Left renal pelvis (tissue), 4 donors: ENCODE results near the gene RUNX1. TPM values are rescaled to one million over a fixed set of nuclear protein-coding genes. Genes with fewer than 3 reads are reported as not detected.
"Not testable (repeated sequence)": the region's sequence is repeated elsewhere in the genome, so short reads cannot be mapped to it uniquely, and the experiment has no call there.

ENCODE experiments used
- DNase-seq, 4 donors: peaks; one replicate each; pipeline ENCODE4 v3.0.0-alpha.2; 2013; ENCODE audit warnings: low read depth in 4 of 4, low spot score in 3 of 4
- polyA plus RNA-seq, 4 donors: library from polyadenylated mRNA; unstranded; fragments of 120-200 nt; gene quantifications; one replicate each; pipeline ENCODE4 v1.2.1, GENCODE V29; 2013; ENCODE audit not compliant: insufficient read length in 4 of 4

Gene RUNX1
- polyA plus RNA-seq, 4 donors, result 2.4 to 3.4 (median 3.1) TPM

DNA sequence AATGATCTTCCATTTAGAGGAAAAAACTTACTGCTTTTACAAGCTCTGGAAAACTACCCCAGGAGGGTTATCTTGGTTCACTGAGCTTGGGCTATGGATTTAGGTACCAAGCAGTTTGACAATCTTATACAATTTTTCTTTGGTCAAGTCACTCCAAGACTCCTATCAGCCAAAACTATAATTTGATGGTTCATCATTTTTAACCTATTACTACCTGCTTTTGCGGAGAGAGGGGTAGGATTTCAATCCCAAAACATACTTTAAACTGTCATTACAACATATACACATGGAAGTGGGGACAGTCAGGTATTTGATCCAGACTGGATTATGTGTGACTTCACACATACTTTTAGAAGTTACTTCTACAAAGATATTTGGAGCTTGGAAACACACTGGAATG is 71.8 kb downstream of the RUNX1 start:
- DNase-seq, result no peak

DNA sequence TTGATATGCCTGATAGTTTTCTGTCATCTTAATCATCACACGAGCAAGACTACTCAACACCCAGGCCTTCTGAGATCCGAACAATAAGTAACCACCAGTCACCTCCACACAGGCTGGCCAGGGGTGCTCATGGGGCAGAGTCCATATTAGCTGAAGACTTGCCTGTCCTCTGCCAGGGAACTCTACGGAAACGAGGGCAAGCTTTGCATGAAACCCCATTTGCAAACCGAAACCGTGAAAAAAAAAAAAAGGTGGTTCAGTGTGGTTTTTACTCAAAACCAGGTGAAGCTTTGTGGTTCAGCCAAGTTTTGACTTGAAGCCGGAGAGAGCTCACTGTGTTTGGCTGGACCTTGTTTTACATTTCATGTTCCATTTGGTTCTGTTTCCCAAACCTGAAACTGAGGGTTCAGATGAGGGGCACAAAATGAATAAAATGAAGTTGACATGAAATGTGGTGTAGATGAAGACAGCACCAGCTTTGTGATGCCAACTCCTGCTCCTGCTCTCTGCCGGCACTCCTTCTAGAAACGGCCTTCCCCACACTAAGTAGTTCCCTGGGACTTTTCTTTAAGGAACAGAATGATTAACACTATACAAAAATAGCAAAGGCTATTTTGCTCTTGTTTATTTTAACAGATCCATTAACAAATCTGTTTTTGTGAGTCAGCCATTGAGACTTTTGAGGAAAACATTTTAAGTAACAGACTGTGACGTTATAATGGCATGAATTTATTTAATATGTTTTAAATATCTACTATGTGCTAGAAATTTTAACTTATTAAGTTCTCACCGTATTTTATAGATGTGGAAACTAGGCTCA is 74.7 kb downstream of the RUNX1 start:
- no peak for DNase-seq

DNA sequence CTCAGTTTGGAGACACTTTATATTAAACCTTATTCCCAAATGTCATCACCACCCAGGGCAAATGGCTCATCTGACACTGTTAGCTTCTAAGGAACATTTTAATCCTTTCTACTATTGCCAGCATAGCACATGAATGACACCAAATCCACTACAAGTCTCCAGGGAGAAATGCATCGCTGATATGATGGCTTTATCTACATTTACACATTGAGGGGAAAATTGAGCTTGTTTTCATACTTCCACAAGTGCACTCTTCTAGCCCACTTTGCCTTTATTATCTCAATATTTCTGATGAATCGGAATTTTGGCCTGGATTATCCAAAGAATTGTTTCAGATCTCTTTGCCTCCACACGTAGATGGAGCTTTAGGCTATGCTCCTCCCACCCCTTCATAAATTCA is 75.4 kb downstream of the RUNX1 start:
- no peak for DNase-seq

DNA sequence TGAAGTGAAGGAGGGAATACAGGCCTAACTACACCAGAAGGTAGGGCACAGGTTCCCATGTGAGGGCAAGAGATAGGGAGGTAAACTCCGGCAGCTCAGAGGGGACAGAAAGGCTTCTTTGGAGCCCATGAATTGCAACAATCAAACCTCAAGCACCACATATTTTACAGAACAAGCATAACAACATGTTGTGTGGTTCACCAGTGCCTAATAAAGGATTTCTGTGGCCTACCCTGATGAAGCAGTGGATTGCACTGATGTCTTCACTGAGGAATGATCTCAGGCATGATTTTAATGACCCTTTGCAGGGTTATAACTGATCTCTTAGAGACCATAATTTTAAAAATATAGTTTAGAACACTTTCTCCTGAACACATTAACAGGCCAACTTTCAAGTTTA is 77.4 kb downstream of the RUNX1 start:
- no peak for DNase-seq

DNA sequence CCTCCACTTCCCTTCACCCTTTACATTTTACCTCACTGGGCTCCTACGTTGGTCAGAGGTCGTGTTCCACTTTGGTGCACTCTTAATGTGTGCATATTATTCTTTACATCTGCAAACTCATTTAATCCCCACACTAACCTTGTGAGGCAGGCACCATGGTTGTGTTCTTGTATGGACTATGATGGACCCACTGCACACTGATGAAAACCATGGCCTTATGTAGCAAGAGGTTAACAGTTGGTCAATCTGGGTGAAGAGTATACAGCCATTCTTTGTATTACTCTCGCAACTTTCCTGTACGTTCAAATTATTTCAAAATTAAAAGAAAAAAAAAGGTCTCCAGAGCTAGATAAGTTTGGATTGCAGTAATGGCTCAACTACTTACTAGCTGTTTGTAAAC is 78.5 kb downstream of the RUNX1 start:
- no peak for DNase-seq

DNA sequence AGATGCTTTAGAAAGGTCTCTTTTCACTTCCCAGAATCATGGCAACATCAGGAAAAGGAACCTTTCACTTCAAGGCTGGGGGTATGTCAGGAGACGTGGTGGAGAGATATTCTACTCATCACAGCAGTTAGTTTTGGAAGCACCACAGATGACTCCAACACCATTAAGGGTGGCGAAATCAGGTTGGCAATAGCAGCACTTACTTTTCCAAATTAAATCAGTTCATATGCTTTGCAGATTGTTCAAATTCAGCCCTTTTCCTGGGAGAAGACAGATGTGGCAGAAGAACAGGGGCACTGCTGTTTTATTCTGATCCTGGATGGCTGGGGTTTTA is 79.0 kb downstream of the RUNX1 start:
- DNase-seq, result no peak

DNA sequence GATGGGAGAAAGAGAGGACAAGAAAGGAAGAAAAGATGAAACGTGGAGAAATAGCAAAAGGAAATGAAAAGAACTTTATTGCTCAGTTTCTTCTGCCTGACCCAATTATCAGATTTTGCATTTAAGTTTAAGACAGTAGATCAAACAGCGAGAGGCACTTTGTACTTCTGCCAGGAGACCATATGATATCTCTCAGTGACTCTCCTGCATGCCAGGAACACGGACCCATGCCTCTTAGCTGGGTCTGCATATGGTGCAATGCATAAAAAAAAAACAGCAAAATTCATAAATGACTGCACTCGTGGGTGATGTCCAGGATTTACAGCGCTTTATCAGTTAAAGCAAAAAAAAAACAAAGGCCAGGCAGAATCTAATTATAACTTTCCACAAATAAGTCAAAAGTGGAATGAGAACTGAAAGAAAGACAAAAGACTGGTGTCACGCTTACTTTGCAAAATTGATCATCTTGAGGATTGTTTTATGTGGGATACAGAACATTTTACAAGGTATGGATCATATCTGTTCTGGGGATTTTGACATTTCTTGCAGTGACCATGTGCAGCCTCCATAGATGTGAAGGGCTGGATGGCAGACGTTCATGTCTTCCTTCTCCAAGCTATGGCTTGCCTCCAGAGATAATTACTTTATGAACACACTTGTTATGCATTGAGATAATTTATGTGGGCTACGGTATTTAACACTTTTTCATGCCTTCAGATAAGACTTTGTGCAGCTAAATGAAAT is 79.5 kb downstream of the RUNX1 start:
- no peak for DNase-seq

DNA sequence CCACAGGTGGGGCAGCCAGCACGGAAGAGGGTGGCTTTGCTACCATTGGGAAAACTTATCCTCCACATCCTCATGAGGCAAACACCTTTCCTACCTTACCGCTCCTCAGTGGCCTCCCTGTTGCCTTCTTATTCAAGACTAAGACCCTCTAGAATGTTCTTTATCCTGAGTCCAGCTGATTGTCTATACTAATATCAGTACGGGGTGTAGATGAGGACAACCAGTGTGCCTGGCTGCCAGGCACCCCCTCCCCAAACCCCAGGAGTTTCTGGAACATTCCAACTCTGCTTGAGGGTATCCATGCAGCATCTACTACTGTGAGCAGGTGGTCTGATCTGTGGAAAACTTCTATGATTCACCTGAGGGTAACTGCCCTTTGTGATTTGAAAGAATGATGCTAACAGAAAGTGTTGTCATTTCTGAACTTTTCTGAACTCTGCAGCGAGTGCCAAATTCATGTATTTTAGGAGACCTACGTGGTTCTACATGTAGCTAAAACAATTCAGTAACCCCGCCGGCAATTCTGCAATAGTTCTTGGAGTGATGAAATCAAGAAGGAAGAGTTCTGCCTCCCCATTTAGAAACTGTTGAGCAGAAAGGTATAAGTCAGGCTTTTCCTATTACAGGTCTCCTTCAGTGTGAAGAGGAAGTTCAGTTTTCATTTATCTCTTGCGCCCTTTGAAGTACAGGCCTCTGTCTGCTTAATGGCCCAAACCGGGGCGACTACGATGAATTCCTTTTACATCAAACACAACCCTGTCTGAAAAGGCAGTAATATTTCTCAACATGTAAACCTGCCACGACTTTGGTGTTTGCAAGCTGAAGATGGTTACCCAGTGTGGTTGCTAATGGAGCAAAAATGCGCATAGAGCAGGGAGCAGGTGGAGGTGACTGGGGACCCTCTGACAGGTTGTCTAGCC is 80.4 kb downstream of the RUNX1 start:
- DNase-seq, result no peak

DNA sequence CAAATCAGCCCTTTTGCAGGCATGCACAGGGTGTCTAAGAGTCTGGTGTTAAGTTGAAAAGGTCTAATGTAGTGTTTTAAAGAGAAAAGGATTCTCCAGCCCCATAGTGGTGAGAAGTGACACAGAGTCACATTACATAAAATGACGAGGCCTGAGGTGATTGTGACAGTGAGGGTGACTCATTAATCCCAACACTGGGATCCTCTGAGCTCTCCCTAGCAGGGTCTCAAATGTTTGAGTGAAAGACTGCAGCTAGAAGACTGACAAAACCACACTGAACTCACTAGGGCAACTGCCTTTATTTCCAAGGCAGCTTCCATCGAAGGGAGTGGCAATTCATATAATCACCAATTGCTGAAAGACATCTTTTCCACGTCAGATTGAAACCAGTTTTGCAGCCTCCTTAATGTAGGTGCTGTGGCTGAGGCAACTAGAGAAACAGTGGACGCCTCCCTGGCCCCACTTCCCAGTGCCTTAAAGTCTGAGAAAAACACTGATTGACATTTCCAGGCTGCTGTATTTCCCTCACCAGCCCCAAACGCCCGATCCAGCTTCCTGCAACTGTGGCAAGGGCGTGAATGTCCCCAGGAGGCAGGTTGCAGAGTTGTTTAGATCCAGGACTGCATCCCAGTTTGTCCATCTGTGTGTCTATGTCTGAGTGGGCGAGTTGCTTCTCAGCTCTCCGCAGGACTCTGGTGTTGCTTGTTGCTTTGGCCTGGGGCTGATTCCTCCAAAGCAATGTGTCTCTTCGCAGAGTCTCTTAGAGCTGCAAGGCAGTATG is 81.4 kb downstream of the RUNX1 start:
- no peak for DNase-seq

DNA sequence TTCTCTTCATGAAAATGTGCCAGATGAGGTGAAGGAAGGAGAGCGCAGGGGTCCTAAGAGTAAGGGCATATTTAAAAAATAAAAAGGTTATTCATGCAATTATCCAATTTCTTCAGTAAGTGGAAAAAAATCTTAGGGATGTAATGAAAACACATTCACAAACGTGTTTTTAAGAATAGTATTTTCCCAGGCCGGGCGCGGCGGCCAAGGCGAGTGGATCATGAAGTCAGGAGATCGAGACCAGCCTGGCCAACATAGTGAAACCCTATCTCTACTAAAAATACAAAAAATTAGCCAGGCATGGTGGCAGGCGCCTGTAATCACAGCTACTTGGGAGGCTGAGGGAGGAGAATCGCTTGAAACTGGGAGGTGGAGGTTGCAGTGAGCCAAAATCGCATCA is 82.2 kb downstream of the RUNX1 start:
- DNase-seq, result not testable (repeated sequence)

DNA sequence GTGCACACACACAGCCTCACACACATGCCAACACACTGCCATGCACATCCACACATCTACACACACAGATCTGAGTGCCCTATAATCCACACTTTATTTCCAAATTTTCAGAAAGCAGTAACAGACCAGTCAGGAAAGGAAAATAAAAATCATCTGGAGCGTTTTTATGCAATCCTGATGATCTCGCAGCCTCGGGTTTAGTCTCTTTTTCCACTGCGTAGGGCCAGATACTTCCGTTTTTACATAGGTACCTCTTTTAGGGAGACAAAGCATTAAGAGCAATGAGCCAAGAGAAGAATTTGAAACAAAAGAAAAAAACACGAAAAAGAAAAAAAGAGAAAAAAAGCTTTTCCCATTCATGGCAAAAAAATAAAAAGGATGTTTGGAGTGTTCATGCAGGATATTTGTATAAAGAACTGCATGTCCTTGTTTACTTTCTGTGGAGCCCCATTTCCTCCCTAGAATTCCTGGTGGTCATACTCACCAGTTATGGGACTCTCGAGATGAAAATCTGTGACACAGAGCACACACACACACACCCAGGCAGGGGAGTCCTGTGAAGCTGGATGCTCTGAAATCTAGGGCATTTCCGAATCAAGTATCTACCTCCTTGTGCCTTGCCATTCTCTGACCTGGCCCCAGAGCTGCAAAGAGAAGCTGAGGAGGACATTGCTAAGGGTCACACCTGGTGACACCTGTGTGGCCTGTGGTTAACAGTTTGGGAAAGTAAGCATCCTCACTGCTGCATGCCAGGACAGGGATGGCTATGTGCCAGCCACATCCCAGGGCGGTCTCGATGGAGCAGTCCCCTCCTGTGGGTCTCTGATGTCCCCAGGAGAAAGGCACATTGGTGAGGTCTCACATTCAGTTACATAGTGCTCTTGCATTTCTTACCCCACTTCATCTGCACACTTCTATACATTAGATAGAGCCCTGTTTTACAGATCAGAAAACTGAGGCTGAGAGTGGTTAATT is 83.6 kb downstream of the RUNX1 start:
- no peak for DNase-seq

DNA sequence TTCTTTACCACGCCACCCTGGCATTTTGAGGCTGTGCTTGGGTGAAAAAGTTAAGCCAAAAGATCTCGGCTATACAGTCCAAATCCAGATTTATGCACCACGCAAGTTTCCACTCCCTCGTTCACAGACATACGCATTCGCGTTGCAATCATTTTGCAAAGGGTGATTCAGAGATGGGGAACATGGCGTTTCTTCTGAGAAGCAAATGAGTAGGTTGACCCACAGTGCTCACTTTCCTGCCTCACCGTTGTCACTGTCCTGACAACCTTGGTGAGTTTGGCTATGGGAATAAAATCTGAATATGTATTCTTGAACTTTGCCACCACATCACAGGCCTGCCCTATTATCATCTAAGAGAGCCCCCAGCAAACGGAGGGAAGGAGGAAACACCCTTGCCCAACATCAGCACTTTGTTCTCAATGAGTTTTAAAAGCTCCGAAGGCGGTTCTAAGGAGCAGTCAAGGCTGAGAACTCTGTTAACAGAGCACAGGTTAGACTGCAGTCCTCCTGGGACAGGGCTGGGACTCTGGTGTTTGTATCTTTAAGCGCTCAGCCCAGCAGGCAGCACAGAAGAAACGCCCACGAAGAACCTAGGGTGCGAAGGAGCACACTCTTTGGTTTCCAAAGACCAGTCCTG is 86.4 kb downstream of the RUNX1 start:
- no peak for DNase-seq

DNA sequence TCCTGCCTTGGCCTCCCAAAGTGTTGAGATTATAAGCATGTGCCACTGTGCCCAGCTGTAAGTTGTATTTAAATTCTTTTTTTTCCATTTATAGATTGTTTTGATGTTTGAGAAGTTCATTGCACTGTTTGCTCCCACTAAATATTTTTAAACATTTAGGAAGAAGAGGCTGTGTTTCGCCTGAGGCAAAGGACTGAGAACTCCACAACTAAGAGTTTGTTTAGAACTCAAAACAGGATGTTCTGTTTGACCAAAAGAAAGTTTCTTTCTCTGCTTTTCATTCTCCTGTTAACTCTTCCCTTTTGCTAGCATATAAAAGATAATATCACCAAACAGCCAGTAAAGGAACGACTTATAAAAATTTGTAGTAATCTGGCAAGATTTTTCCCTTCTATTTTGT is 87.0 kb downstream of the RUNX1 start:
- no peak for DNase-seq

DNA sequence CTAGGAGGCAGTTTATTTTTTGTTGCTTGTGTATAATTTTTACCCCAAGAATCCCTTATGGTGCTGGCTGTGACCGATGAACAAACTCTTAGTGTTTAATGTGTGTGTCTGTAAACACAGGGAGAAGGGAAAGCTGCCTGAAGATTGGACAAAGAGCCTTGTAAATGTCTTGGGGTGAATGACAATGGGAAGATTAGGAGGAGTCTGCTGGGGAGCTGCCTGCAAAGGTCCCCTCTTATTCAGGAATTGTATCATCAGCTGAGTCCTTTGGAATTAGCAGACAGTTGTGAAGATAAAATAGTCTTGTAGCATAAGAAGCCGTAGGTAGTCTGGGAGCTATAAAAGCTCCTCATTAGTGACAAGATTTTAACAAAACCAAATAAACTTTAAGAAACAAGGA is 88.4 kb downstream of the RUNX1 start:
- DNase-seq, result no peak

DNA sequence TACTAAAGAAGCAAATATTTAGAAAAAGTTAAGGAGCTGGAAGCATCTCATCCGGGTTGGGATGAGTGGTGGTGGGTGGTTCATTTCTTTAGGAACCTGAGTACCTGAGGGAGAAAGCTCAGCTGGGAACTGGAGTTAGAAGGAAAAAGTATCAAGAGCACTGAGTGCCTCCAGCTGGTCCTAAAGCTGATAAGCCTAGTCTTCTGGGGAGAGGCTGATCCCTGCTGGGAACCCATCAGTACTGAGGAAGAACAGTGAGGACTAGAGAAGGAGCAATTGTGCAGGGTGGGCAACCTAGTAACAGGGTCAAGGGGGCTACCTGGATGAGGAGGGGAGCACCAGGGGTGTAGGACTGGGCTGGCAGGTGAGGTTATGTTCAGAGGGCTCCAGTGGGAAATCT is 89.5 kb downstream of the RUNX1 start:
- no peak for DNase-seq

DNA sequence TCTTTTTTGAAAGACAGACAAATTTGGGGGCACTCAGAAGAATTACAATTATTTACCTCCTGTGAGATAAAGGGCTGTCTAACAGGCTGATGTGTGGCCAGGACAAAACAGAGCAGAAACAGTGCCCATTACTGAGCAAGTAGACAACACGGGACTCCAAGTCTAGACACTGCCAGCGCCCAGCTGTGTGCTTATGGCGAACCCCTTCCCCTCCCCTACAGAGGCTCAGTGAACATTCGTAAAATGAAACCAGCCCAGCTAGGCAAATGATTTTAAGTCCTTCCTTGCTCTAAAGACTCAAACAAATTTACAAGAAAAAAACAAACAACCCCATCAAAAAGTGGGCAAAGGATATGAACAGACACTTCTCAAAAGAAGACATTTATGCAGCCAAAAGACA is 91.1 kb downstream of the RUNX1 start:
- no peak for DNase-seq

DNA sequence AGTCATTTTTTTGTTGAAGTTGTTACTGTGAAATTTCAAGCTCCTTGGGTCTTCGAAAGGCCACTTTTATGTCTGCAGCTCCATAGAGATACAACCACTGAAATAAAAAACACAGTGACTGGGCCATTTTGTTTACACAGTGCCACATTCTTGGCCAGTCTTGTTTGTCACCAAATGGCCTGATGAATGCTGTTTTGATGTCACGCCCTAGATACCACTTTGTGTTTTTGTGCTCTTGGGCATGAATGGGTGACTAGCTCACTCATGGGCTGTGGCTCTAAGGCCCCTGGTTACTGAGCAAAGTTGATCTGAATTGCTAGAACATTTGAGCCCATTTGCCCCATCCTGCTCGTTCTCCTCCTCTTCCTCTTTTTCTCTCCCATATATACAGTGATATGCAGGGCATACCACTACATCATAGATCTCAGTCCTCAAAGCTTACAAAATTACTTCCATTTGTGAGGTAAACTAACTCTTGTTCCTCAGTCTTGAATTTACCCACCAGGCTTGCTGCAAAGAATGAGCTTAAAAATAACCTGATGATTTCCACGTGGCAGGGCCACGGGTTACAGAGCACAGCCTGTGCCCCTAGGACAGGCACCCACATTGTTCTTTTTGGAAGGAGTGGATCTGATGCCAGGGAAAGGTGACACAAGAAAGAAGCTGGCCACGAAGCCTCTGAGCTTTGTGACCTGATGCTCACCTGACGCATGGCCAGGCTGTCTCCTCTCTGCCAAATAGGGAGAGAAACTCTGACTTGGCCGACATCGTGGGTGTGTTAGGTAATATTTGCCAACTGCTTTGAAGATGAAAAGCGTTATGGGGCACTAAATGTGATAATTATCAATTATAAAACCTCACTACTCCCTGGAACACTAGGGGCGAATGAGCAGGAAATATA is 92.4 kb downstream of the RUNX1 start:
- no peak for DNase-seq

DNA sequence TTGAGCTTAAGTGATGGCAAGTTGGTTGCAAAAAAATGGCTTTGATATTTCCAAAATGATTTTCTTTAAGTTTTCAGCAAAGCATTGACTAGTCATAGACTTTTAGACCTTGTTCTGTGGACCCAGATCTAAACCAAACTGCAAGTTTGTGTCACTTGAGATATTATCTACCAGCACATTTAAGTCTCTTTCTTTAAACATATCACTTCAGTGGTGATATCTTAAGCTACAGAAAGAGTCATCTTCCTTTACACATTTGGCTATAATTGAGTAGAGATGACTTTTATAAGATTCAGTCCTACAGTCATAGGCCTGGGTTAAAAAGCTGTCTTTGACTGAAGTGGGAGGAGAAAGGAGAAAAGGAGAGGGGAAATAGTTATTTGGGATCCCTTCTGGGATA is 95.2 kb downstream of the RUNX1 start:
- DNase-seq, result no peak
